Cerebellar nuclear complex (tissue), 1 donor: ENCODE results near the gene NPHP3.
"Not testable (repeated sequence)": the region's sequence is repeated elsewhere in the genome, so short reads cannot be mapped to it uniquely, and the experiment has no call there.

ENCODE experiments used
- DNase-seq, 2 experiments: peaks; one replicate each; lab custom pipeline; 2025; lab: John Stamatoyannopoulos, UW

NPHP3 gene

GRCh38 chr3:132641837-132642538 lies 80.2 kb downstream of the NPHP3 start:
- DNase-seq: no peak

GRCh38 chr3:132641427-132641826 lies 80.8 kb downstream of the NPHP3 start:
- not testable (repeated sequence) for DNase-seq

- no peak for DNase-seq
These were observed 83.5 kb downstream of the NPHP3 start for GRCh38 chr3:132638706-132639105.

GRCh38 chr3:132637590-132637989 lies 84.6 kb downstream of the NPHP3 start:
- no peak for DNase-seq

GRCh38 chr3:132635052-132635451 lies 87.2 kb downstream of the NPHP3 start:
- DNase-seq: no peak
